GM21528 (cell line): Measurements from ENCODE around the gene CBFA2T3.
"Not testable (repeated sequence)": the region's sequence is repeated elsewhere in the genome, so short reads cannot be mapped to it uniquely, and the experiment has no call there.

Experiments
- ATAC-seq: cut with Tn5 transposase; IDR thresholded peaks from one replicate; pipeline ENCODE4 v1.9.1; 2021; ENCODE audit warnings: mild to moderate bottlenecking, moderate library complexity; ENCODE audit not compliant: unreplicated experiment, low FRiP score

The CBFA2T3 gene

GRCh38 chr16:88927010-88927409 is 50.0 kb downstream of the CBFA2T3 start:
- ATAC-seq, result no peak

- no peak for ATAC-seq
Observed at GRCh38 chr16:88926374-88926990, 50.5 kb downstream of the CBFA2T3 start.

GRCh38 chr16:88925540-88925887 is 51.5 kb downstream of the CBFA2T3 start:
- ATAC-seq, result no peak

GRCh38 chr16:88924834-88925539 is 52.0 kb downstream of the CBFA2T3 start:
- no peak for ATAC-seq

GRCh38 chr16:88923926-88924833 is 52.8 kb downstream of the CBFA2T3 start:
- no peak for ATAC-seq

- no peak for ATAC-seq
Observed at GRCh38 chr16:88923450-88923849, 53.6 kb downstream of the CBFA2T3 start.

- ATAC-seq, result no peak
Observed at GRCh38 chr16:88922826-88923410, 54.1 kb downstream of the CBFA2T3 start.

GRCh38 chr16:88922114-88922825 is 54.7 kb downstream of the CBFA2T3 start:
- ATAC-seq, result no peak

- ATAC-seq, result no peak
Observed at GRCh38 chr16:88921591-88921990, 55.4 kb downstream of the CBFA2T3 start.

GRCh38 chr16:88920618-88921590 is 56.1 kb downstream of the CBFA2T3 start:
- no peak for ATAC-seq

GRCh38 chr16:88919936-88920335 is 57.1 kb downstream of the CBFA2T3 start:
- ATAC-seq, result no peak

- ATAC-seq, result not testable (repeated sequence)
Observed at GRCh38 chr16:88918896-88919295, 58.1 kb downstream of the CBFA2T3 start.

GRCh38 chr16:88917915-88918627 is 58.9 kb downstream of the CBFA2T3 start:
- no peak for ATAC-seq

GRCh38 chr16:88917146-88917914 is 59.7 kb downstream of the CBFA2T3 start:
- no peak for ATAC-seq

GRCh38 chr16:88915639-88916327 is 61.2 kb downstream of the CBFA2T3 start:
- ATAC-seq, result no peak

GRCh38 chr16:88914750-88915368 is 62.1 kb downstream of the CBFA2T3 start:
- no peak for ATAC-seq

- no peak for ATAC-seq
Observed at GRCh38 chr16:88913870-88914269, 63.1 kb downstream of the CBFA2T3 start.
